GM20000 (cell line): ENCODE data around the gene CAMK1D.
"Not testable (repeated sequence)": the region's sequence is repeated elsewhere in the genome, so short reads cannot be mapped to it uniquely, and the experiment has no call there.

Experiments
- DNase-seq: peaks from one replicate; pipeline ENCODE4 v3.0.0; 2012; ENCODE audit warnings: low spot score
- CTCF ChIP-seq: IDR thresholded peaks from 2 replicates; pipeline ENCODE4 v1.5.1; 2012; ENCODE audit warnings: mild to moderate bottlenecking, control low read depth; ENCODE audit errors: extremely low read depth, missing control alignments

Gene CAMK1D

GRCh38 chr10:12806228-12807095, 457.1 kb downstream of the CAMK1D start:
- no peak for TF ChIP-seq CTCF
- DNase-seq = no peak

GRCh38 chr10:12807096-12807755, 457.9 kb downstream of the CAMK1D start:
- DNase-seq = no peak
- TF ChIP-seq CTCF = no peak

- TF ChIP-seq CTCF = no peak
Measured at GRCh38 chr10:12808014-12808613, 458.8 kb downstream of the CAMK1D start.

GRCh38 chr10:12810046-12810445, 460.7 kb downstream of the CAMK1D start:
- not testable (repeated sequence) for DNase-seq

More at GRCh38 chr10:12808014-12808613, 458.8 kb downstream of the CAMK1D start:
- no peak for DNase-seq

- no peak for DNase-seq
- no peak for TF ChIP-seq CTCF
Measured at GRCh38 chr10:12811826-12812225, 462.5 kb downstream of the CAMK1D start.

GRCh38 chr10:12812571-12812970, 463.2 kb downstream of the CAMK1D start:
- TF ChIP-seq CTCF = no peak

GRCh38 chr10:12814166-12814565, 464.8 kb downstream of the CAMK1D start:
- no peak for TF ChIP-seq CTCF
- no peak for DNase-seq

More at GRCh38 chr10:12812571-12812970, 463.2 kb downstream of the CAMK1D start:
- DNase-seq = no peak
